Left kidney (tissue), 2 donors: Measurements from ENCODE around the gene CENPW. TPM values are rescaled to one million over a fixed set of nuclear protein-coding genes. Genes with fewer than 3 reads are reported as not detected.

Experiments
- DNase-seq: peaks from one replicate; pipeline ENCODE4 v3.0.0-alpha.2; 2013
- polyA plus RNA-seq: library from polyadenylated mRNA; unstranded; fragments of 120-200 nt; gene quantifications from one replicate; pipeline ENCODE4 v1.2.1, GENCODE V29; 2013; ENCODE audit not compliant: insufficient read length

The CENPW gene
- polyA plus RNA-seq, 1 donor = 39.4 TPM

DNA sequence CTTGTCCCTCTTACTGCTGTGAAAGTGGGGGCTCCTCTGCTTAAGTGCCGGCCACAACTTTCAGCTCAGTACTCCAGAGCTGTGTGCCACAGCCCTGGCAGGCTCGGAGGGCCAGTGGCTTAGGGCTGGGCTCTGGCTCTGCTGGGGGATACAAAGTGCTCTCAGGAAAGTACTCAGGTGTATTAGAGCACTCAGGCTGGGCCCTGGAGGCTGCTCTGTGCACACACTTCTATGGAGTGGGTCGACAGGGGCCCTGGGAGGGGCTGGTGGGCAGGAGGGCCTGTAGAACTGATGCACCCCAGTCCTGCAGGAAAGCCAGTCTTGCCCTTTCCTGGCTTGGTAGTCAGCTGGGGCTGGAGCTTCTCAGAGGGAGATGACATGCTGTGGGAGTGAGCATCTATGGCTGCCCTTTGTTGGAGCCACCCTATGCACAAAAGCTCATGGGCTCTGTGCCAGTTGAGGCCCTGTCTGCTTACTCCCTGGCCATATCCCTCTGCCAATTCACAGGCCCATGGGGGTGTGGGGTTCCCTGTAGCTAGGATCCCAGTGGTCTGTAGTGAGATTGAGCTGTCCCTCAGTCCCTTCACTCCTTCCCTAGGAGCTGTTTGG, 22.0 kb downstream of the CENPW start:
- no peak for DNase-seq

DNA sequence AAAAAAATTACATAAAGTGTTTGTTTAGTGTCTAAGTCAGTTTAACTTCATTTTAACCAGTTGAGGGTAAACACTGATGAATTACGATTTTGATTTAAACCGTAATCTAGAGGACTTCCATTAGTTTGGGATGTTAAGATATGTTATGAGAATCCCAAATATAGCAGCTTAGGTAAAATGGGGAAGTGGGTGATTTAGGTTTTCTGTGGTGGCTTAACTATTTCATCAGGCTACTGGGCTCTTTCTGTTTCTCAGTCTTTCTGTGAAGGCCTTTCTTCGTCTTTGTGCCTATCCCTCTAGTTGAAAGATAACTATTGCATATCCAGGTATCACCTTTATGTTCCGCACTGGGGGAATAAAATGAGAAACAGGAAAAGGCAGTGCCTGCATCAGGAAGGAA, 27.9 kb downstream of the CENPW start:
- DNase-seq = no peak

DNA sequence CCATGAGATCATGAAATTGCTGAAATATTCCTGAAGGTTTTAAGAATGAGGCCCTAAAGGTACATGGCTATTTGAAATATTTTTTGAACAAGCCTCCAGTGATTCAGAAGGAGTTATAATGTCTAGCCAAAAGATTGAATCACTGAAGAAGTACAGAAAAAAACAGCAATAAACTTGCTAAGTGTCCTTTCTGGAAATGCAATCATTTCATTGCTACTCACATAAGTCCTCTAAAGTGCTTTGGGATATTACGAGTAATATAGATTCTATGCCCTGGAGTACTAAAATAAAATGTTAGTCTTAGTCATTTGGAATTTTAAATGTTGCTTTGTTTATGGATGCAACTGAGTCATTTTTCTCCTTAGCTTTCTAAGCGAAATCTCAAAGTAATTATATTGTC, 32.7 kb downstream of the CENPW start:
- no peak for DNase-seq

DNA sequence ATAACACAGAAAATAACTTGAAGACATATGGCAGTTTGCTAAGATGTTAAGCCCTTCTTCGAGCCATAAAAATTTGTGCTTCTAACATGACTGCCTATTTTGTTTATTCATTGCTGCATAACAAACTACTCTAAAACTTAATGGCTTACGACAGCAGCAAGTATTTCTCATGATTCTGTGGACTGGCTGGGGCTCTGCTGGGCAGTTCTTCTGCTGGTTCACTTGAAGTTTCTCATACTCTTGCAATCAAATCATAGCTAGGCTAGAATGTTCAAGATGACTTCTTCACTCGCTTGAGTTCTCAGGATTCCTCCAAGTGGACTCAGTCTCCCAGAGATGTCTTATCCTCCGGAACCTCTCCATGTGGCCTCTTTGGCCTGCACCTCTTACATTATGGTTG, 33.4 kb downstream of the CENPW start:
- DNase-seq = no peak

DNA sequence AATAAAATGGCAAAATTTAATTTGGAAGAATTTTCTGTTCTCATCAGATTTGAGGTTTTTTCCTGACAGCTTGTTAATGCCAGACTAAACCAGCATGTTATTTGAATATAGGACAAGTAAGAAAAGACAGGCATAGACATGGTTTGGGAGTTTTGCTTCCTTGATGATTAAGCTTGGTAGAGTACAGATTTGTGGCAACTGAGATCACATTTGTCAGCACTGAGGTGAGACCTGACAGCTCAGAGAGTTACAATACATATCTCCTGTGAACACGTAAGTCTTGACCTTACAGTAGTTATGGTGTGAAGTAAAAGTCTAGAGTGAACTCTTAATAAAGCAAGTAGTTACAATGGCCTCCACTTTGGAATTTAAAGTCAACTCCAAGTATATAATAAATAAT, 34.5 kb downstream of the CENPW start:
- no peak for DNase-seq

DNA sequence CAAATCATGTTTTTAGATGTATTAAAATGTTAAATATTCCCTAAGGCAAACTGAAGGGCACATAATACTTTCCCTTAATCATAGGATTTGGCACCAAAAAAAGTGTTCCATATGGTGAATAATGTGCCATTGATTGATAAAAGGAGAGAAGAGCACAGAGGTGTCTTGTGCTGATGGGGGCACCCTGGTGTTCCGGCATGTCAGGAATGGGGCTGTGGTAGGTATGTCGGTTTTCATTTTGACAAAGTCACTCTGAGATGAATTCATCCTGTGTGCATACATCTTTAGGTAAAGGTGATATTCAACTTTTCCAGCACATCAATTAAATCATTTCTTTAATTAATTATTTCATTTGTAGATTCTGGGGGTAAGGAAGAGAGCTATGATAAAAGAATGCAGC, 36.8 kb downstream of the CENPW start:
- no peak for DNase-seq

DNA sequence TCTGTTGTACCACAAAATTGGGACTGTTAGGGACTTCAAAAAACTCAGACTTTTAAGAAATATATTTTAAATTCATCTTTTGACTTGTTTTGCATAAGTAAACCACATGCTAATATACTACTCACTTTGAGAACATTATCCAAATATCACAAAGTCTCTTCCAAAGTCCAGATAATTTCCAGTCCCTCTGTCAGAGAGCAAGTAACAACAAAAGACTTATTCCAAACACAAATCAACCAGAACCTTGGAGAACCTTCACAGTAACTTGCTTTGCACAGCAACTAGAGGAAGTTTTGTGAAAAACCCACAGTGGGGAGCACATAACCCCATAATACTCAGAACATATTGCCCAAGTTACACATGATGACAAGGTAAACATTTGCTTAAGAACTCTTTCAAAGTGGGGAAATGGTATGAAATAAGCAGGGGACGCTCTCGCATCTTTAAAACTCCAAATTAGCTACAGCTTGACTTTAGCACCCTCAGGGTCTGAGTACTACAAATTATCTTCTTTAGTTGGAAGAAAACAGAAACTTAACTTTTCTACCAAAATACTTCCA, 37.8 kb downstream of the CENPW start:
- no peak for DNase-seq

DNA sequence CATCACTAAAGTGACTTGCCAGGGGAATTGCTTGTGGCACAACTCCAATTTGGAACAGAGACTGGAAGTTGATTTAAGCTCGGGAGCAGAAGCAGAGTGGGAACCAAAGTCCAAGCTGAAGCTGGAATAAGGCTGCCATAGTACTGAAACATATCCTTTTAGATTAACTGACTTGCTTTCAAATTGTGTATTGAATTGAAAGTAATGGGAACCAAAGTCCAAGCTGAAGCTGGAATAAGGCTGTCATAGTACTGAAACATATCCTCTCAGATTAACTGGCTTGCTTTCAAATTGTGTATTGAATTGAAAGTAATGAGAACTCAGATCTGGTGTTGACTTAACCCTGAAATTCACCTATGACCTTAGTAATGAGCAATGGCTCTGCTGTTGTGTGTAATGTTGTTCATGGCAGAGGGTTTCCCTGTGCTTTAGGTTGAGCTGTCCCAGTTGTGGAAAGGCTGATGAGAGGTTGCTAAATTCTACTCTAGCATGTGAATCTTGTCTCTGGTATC, 40.2 kb downstream of the CENPW start:
- no peak for DNase-seq

DNA sequence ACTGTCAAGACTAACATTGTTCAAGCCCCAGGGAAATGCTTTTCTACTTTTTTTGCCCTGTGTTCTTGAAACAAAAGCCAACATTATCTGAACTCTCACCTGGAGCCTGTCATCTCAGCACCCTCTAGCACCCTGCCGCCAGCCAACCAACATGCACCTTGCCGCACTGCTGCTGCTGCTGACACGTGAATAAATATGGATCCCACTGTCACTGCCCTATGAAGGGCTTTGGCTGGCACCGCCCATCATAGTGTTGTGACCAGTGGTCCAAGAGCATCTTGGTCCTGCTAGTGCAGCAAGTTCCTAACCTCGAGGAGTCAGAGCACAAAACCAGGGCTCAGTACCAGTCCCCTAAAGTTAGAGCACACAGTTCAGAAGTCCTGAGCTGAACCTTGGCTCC, 41.6 kb downstream of the CENPW start:
- DNase-seq = no peak

DNA sequence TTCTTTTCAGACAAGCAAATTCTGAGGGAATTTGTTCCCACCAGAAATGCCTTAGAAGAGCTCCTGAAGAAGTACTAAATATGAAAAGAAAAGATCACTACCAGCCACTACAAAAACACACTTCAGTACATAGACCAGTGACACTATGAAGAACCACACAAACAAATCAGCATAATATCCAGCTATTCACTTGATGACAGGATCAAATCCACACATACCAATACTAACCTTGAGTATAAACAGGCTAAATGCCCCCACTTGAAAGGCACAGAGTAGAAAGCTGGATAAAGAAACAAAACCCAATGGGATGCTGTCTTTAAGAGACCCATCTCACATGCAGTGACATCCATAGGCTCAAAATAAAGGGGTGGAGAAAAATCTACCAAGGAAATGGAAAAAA, 43.3 kb downstream of the CENPW start:
- DNase-seq = no peak

DNA sequence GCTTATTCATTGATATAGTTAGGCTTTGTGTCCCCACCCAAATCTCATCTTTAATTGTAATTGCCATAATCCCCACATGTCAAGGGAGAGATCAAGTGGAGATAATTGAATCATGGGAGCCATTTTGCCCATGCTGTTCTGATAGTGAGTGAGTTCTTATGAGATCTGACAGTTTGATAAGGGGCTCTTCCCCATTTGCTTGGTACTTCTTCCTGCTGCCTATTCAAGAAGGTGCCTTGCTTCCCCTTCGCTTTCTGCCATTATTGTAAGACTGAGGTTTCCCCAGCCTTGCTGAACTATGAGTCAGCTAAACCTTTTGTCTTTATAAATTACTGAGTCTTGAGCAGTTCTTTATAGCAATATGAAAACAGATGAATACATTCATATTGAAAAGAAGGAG, 45.6 kb downstream of the CENPW start:
- no peak for DNase-seq

DNA sequence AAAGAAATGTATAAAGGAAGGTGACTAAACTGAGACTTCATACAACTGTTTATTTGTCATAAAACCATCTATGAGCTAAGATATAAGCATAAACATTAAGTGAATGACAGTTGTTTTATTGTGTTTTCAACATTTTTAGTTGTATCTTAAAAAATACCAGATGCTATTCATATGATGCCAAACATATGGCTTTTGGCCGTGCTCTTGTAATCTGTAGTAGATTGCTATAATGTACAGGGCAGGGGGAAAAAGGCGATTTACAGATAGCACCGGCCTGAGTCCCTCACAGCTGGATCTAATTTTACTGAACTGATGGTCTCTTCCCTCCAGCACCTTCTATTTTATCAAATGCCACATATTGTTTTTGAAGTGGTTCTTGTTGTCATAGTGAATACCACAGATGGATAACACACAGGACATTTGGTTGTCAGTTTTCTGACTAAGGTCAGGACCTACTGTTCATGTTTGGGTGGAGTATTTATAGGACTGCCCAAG, 48.2 kb downstream of the CENPW start:
- no peak for DNase-seq

DNA sequence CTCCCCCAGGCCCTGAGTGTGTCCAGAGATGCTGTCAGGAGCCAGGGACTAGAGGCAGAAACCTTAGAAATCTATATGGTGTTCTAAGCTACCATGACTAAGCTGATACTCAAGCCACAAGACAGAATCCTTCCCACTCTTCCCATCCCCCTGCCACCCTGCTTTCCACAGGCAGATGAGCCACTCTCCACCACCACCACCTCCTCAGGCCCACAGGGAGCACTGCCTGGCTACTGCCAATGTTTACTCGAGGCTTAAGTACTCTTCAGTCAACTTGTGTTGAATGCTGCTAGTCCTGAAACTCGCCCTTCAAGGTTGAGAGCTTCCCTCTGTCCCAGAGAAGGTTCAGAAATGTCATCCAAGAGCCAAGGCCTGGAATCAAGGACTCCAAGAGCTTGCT, 56.2 kb downstream of the CENPW start:
- DNase-seq = no peak
